Hematopoietic multipotent progenitor cell treated with erythropoietin and hydrocortisone succinate and interleukin-3 and kit ligand, for 15 days (in vitro differentiated cells): Measurements from ENCODE around the gene NT5C.

Source experiments
- DNase-seq: peaks from one replicate; pipeline ENCODE4 v3.0.0-alpha.2; 2015; ENCODE audit warnings: low spot score

NT5C gene

GRCh38 chr17:75115555-75115954, 16.0 kb downstream of the NT5C start:
- peak; percentile 75 for DNase-seq

GRCh38 chr17:75114552-75115314, 16.8 kb downstream of the NT5C start:
- DNase-seq: peak; percentile 59

GRCh38 chr17:75113798-75114551, 17.6 kb downstream of the NT5C start:
- peak; percentile 94 for DNase-seq

- DNase-seq: no peak
Measured at GRCh38 chr17:75111777-75112335, 19.7 kb downstream of the NT5C start.

- DNase-seq: peak; percentile 34
Measured at GRCh38 chr17:75110234-75110937, 21.2 kb downstream of the NT5C start.

GRCh38 chr17:75109407-75110233, 21.9 kb downstream of the NT5C start, which contains the start of gene ARMC7:
Gene ARMC7 (plus strand): TSS chr17:75109969. CDS start chr17:75110289, 320 bp downstream.
- peak; percentile 84 for DNase-seq

- DNase-seq: no peak
Measured at GRCh38 chr17:75109046-75109406, 22.5 kb downstream of the NT5C start.

- DNase-seq: no peak
Measured at GRCh38 chr17:75108193-75108592, 23.3 kb downstream of the NT5C start.

GRCh38 chr17:75105126-75106080, 26.1 kb downstream of the NT5C start:
- DNase-seq: peak; percentile 67

GRCh38 chr17:75103601-75104554, 27.7 kb downstream of the NT5C start:
- no peak for DNase-seq

- DNase-seq: no peak
Measured at GRCh38 chr17:75102385-75102821, 29.1 kb downstream of the NT5C start.

GRCh38 chr17:75099881-75100595, 31.5 kb downstream of the NT5C start:
- DNase-seq: no peak

- DNase-seq: no peak
Measured at GRCh38 chr17:75098861-75099260, 32.7 kb downstream of the NT5C start.

- no peak for DNase-seq
Measured at GRCh38 chr17:75097865-75098264, 33.7 kb downstream of the NT5C start.

GRCh38 chr17:75096082-75096625, 35.4 kb downstream of the NT5C start:
- DNase-seq: peak; percentile 93

GRCh38 chr17:75094871-75095399, 36.6 kb downstream of the NT5C start:
- no peak for DNase-seq

GRCh38 chr17:75093548-75094158, 37.9 kb downstream of the NT5C start:
- DNase-seq: no peak
